Measurements from ENCODE around the gene SLC7A5.

Gene SLC7A5

GRCh38 chr16:87848676-87849345 lies 20.5 kb downstream of the SLC7A5 start:
- TF ChIP-seq CTCF (IDR thresholded peaks at IDR 0.05; ENCODE audit: borderline replicate concordance, control extremely low read depth, extremely low read depth, insufficient read depth, missing control alignments), result no peak
- DNase-seq (ENCODE audit: low spot score), result no peak
- in situ Hi-C loops (cut with MboI; ENCODE audit: low sequenced_read_pairs, unreplicated experiment), result no loop called here

- no peak for DNase-seq (ENCODE audit: low spot score)
- in situ Hi-C loops (cut with MboI; ENCODE audit: low sequenced_read_pairs, unreplicated experiment), result no loop called here
- TF ChIP-seq CTCF (IDR thresholded peaks at IDR 0.05; ENCODE audit: borderline replicate concordance, control extremely low read depth, extremely low read depth, insufficient read depth, missing control alignments), result no peak
Measured at GRCh38 chr16:87847785-87848675, 21.3 kb downstream of the SLC7A5 start.

DNA sequence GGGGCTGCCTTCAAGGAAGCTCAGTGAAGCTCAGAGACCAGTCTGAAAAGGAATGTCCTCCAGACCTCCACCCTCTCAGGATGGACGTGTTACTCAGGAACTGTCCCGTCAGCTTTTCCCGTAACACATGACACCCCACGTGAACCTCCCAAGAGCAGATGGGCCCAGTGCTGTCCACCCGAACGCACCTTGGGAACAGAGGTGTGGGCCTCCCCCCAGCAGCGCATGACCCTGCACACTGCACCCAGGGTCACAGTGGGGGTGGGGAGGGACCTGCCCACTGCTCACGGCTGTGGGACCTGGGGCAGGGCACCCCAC lies 21.9 kb downstream of the SLC7A5 start:
- no peak for TF ChIP-seq CTCF (IDR thresholded peaks at IDR 0.05; ENCODE audit: borderline replicate concordance, control extremely low read depth, extremely low read depth, insufficient read depth, missing control alignments)
- DNase-seq (ENCODE audit: low spot score), result no peak
- in situ Hi-C loops (cut with MboI; ENCODE audit: low sequenced_read_pairs, unreplicated experiment), result no loop called here

GRCh38 chr16:87846705-87847466 lies 22.4 kb downstream of the SLC7A5 start:
- DNase-seq (ENCODE audit: low spot score), result no peak
- no peak for TF ChIP-seq CTCF (IDR thresholded peaks at IDR 0.05; ENCODE audit: borderline replicate concordance, control extremely low read depth, extremely low read depth, insufficient read depth, missing control alignments)
- in situ Hi-C loops (cut with MboI; ENCODE audit: low sequenced_read_pairs, unreplicated experiment), result no loop called here

- no peak for DNase-seq (ENCODE audit: low spot score)
- TF ChIP-seq CTCF (IDR thresholded peaks at IDR 0.05; ENCODE audit: borderline replicate concordance, control extremely low read depth, extremely low read depth, insufficient read depth, missing control alignments), result no peak
- in situ Hi-C loops (cut with MboI; ENCODE audit: low sequenced_read_pairs, unreplicated experiment), result no loop called here
Measured at GRCh38 chr16:87845807-87846619, 23.3 kb downstream of the SLC7A5 start.

DNA sequence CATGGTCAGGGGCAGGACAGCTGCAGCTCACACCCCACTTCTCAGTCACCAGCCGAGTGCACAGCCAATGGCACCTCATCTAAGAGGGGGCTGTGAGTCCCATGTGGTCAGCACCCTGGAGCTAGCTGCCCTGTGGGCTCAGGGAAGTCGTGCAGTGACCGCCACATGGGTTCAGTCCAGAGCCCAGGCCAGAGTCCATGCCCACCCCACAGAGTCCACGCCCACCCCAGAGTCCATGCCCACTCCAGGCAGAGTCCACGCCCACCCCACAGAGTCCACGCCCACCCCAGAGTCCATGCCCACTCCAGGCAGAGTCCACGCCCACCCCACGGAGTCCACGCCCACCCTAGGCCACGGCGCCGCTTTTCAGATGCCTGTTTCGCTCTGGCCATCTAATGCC lies 24.1 kb downstream of the SLC7A5 start:
- TF ChIP-seq CTCF (IDR thresholded peaks at IDR 0.05; ENCODE audit: borderline replicate concordance, control extremely low read depth, extremely low read depth, insufficient read depth, missing control alignments), result no peak
- no peak for DNase-seq (ENCODE audit: low spot score)
- in situ Hi-C loops (cut with MboI; ENCODE audit: low sequenced_read_pairs, unreplicated experiment), result no loop called here
